Muscle layer of duodenum (tissue), 2 donors: Measurements from ENCODE around the gene PDE2A.
A peak's percentile ranks its signal among the peaks of the same experiment; 100 is the strongest.

ENCODE experiments used
- H3K27ac ChIP-seq: one replicate; pipeline ENCODE4 v1.7.0; 2013; ENCODE audit warnings: mild to moderate bottlenecking, low read length
- H3K27me3 ChIP-seq: one replicate; pipeline ENCODE4 v1.7.0; 2013; ENCODE audit warnings: low read depth, mild to moderate bottlenecking, control low read depth, low read length
- H3K36me3 ChIP-seq, 2 donors: one replicate each; pipeline ENCODE4 v1.7.0; 2013; ENCODE audit warnings: low read length in 2 of 2, control low read depth in 1 of 2, mild to moderate bottlenecking in 1 of 2; ENCODE audit not compliant: insufficient read depth in 2 of 2, control insufficient read depth in 1 of 2
- H3K4me1 ChIP-seq, 2 donors: one replicate each; pipeline ENCODE4 v1.7.0; 2013; ENCODE audit warnings: low read length in 2 of 2, mild to moderate bottlenecking in 2 of 2, control low read depth in 1 of 2, moderate library complexity in 1 of 2; ENCODE audit not compliant: insufficient read depth in 2 of 2, control insufficient read depth in 1 of 2
- H3K4me3 ChIP-seq, 2 donors: one replicate each; pipeline ENCODE4 v1.7.0; 2013; ENCODE audit warnings: low read length in 2 of 2, low read depth in 1 of 2, mild to moderate bottlenecking in 1 of 2
- H3K9me3 ChIP-seq, 2 donors: one replicate each; pipeline ENCODE4 v1.7.0; 2013; ENCODE audit warnings: low read length in 2 of 2, control low read depth in 1 of 2, mild to moderate bottlenecking in 1 of 2; ENCODE audit not compliant: control insufficient read depth in 1 of 2
- donor health status: healthy.

PDE2A gene

DNA sequence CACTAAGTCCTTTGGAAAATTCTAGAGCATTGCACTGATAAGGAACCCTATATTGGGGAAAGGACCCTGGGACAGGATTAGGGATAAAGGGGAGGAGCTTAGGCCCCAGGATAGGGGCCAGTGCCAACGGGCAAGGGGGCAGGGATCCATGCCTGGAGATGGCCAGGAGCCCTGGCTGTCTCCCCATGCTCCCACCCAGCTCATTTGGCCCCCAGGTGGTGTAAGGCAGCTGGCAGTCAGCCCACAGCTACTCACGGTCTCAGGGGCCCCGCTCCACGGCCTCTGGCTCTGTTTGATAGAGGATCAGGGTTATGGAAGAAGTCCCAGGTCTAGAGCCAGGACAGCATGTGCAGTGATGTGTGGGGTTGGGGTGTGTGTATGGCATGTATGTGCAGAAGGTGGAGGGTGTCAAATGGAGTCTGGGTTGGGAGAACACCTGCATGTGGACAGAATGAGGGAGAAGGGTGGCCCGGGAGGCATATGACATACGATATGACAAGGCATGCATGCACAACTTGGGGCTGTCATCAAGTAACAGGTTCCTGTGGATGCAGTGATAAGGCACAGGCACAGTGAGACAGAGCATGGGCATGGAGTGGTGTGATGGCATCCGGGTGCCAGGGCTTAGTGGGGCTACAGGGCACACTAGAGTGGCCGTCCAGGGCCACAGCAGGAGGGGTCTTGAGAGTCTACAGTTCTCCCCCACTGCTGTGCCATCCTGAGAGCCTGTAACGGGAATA lies 18.4 kb upstream of the PDE2A start:
- Histone ChIP-seq H3K4me1 (peaks cover 0 to 3% of the 10 kb centered on the region in 2 donors), H3K9me3 (no peaks in the 10 kb centered on the region), H3K27ac (no peak overlapping the region), H3K36me3 (peaks cover 69 to 88% of the 10 kb centered on the region in 2 donors), H3K4me3 (no peak overlapping the region), H3K27me3 (no peaks in the 10 kb centered on the region)

DNA sequence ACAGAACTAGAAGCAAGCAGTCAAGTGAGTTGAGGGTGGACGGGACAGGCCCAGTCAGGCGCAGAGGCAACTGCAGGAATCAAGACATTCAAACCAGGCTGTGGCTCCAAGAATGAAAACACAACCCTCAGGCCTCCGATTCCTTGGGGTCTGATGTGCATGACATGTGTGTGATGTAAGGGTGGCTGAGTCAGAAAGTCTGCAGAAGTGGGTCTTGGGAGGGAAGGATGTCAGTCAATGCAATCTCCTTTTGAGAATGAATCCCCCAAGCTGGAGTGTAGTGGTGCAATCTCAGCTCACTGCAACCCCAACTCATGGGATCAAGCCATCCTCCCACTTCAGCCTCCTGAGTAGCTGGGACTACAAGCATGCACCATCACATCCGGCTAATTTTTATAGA lies 15.9 kb upstream of the PDE2A start:
- Histone ChIP-seq H3K4me3 (no peak overlapping the region), H3K9me3 (no peaks in the 10 kb centered on the region), H3K36me3 (peaks cover 72 to 84% of the 10 kb centered on the region in 2 donors), H3K27ac (no peak overlapping the region), H3K27me3 (no peaks in the 10 kb centered on the region), H3K4me1 (peaks cover 3 to 6% of the 10 kb centered on the region in 2 donors)

DNA sequence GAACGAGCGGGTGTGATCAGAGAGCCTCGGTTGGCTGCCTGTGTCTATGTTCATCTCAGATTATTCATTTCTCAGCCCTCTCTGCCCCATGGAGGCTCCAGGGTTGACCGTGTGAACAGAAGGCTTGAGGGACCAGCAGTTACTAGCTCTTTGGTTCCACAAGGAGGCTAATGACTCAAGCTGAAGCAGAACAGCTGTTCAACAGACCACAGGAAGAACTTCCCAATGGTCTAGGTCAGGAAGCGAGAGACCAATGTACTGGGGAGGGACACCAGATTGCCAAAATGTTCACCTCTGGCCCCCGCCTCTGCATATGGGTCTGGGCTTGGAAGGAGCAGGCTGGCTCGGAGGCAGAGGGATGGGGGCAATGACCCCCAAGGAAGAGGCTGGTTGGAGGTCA lies 14.7 kb upstream of the PDE2A start:
- Histone ChIP-seq H3K4me3 (no peak overlapping the region), H3K4me1 (peaks cover 3 to 17% of the 10 kb centered on the region in 2 donors), H3K9me3 (no peaks in the 10 kb centered on the region), H3K27ac (no peak overlapping the region), H3K36me3 (peaks cover 60 to 74% of the 10 kb centered on the region in 2 donors), H3K27me3 (no peaks in the 10 kb centered on the region)

DNA sequence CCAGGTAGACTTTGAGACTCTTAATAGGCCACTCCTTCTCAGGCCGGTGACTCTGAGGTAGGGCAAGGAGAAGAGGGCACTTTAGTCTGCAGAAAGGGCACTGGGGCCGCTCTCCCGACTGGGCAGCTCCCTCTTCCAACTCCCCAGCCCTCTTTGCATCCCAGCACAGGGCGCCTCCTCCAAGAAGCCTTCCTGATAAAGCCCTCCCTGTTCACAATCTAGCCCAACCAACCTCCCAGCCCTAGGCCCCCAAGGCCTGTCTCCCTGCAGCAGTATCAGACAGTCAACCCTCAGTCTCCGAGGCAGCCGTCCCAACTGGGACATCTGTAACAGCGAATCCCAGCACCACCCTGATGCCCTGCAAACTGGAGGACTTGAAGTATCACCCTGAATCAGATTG lies 14.3 kb upstream of the PDE2A start:
- peaks cover 57 to 71% of the 10 kb centered on the region in 2 donors for H3K36me3 ChIP-seq
- no peaks in the 10 kb centered on the region for H3K27me3 ChIP-seq
- no peak overlapping the region for H3K4me3 ChIP-seq
- no peak overlapping the region for H3K27ac ChIP-seq
- peaks cover 3 to 17% of the 10 kb centered on the region in 2 donors for H3K4me1 ChIP-seq
- no peaks in the 10 kb centered on the region for H3K9me3 ChIP-seq

DNA sequence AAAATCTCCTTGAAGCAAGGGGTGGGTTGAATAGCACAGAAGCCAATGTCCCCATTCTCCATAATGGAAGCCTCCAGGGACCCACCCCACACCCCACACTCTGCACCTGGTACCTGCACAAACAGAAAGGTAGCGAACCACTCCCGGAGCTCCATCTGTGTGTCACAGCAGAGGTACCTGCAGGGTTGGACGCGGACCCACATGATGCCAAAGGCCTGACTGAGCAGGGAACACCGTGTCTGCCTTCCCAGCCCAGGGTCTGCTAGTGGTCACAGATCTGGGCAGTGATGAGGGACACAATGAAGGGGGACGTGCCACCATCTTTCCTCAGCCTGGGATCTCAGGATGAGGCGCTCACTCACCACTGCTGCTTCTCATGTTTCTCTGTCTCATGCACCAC lies 13.1 kb upstream of the PDE2A start:
- Histone ChIP-seq H3K36me3 (peaks cover 51 to 60% of the 10 kb centered on the region in 2 donors), H3K27me3 (no peaks in the 10 kb centered on the region), H3K4me3 (no peak overlapping the region), H3K4me1 (peaks cover 3 to 17% of the 10 kb centered on the region in 2 donors), H3K9me3 (no peaks in the 10 kb centered on the region), H3K27ac (no peak overlapping the region)

DNA sequence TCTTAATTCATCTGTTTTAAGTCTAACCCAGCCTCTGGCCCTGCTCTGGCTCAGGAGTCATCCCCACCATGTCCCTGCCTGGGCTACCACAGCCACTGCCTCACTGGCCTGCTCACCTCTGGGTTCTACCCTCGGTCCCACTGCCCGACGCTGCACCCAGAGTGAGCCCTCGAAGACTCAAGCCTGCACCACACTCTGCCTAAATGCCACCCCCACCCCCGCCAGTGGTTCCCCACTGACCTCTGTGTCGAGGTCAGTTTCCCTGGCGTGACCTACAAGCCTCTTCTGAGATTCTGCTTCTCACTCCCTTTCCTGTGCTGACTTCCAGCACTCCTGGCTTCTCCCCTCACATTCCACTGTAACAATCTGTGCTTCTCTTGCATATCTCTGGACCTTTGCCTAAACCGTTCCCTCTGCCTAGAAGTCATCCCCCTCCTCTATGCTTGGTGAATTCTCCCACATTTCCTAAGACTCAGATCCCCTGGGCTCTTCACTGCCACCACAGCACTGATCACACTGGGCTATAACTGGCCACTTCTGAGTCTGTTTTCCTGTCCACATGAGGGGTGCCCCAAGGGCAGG lies 12.5 kb upstream of the PDE2A start:
- Histone ChIP-seq H3K4me3 (no peak overlapping the region), H3K36me3 (peaks cover 45 to 54% of the 10 kb centered on the region in 2 donors), H3K27ac (peak overlapping the region; percentile 5), H3K9me3 (no peaks in the 10 kb centered on the region), H3K4me1 (peaks cover 3 to 17% of the 10 kb centered on the region in 2 donors), H3K27me3 (no peaks in the 10 kb centered on the region)

DNA sequence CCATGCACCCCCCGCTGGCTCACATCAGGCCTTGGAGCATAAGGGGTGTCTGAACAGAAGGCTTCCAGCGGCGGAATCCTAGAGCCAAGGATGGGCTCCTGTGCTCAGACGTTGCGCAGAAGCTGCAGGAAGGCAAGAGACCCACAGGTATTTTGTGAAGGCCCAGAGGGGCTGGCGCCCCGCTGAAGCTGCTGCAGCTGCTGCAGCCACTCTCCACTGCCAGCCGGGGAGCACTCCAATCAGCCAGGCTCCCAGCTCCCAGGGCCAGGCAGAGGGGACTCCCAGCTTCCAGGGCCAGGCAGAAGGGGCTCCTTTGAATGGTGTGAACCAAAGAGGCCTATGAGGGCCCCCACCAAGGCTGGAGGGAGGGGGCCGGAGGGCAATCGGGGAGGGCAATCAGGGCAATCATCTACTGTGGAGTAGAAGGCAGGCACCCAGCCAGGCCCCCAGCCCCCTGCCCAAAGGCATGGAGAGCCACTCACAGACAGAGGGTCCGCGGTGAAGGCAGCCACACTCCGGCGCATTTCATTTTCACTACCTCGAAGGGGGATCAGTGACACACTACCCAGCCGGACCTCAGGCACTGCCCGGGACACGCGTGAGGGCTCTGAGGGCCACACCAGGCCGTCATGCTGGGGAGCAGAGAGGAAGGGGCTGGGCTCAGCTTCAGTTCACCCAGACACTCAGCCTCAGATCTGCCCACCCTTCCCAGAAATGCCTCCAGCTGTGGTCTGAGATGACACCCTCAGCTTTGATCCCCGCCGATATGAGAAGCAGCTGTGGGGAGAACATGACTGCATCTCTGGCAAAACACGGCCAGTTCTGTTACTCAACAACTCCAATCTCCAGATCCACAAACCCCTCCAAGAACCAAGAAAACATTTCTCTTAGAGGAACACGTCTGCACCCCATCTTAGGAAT lies 11.6 kb upstream of the PDE2A start:
- Histone ChIP-seq H3K36me3 (peaks cover 37 to 45% of the 10 kb centered on the region in 2 donors), H3K27ac (no peak overlapping the region), H3K27me3 (no peaks in the 10 kb centered on the region), H3K4me1 (peaks cover 3 to 26% of the 10 kb centered on the region in 2 donors), H3K9me3 (no peaks in the 10 kb centered on the region), H3K4me3 (no peak overlapping the region)

DNA sequence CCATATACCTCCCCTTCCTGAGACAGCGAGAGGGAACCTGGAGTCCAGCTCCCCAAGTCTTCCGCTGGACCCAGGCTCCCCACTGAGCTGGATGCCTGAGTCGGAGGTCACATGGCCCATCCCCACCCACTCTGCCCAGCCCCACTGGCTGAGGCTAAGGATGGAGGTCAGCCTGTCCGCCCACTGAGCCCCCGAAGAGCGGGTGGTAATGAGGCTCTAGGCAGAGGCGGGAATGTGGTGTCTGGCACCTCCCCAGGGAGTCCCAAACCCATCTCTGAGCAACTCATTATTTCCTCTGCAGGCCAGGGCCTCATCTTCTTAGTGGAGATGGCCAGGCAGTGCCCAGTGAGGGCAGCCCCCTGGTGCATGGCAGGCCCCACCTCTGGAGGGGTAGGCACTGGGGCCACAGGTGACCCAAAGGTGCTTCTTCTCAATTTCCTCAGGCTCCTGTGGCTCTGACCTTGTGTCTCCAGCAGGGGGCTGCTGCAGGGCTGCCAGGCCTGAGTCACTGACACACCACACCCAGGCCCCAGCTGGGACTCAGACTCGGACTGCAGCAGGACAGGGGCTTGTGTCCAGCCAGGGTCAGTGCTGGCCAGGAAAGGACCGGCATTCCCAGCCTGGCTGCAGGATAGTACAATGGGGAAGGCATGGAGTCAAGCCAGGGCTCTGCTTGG lies 10.2 kb upstream of the PDE2A start:
- no peaks in the 10 kb centered on the region for H3K9me3 ChIP-seq
- peaks cover 9% of the 10 kb centered on the region for H3K27me3 ChIP-seq
- peaks cover 0 to 26% of the 10 kb centered on the region in 2 donors for H3K4me1 ChIP-seq
- H3K4me3 ChIP-seq = no peak overlapping the region
- H3K36me3 ChIP-seq = peaks cover 27 to 34% of the 10 kb centered on the region in 2 donors
- no peak overlapping the region for H3K27ac ChIP-seq

DNA sequence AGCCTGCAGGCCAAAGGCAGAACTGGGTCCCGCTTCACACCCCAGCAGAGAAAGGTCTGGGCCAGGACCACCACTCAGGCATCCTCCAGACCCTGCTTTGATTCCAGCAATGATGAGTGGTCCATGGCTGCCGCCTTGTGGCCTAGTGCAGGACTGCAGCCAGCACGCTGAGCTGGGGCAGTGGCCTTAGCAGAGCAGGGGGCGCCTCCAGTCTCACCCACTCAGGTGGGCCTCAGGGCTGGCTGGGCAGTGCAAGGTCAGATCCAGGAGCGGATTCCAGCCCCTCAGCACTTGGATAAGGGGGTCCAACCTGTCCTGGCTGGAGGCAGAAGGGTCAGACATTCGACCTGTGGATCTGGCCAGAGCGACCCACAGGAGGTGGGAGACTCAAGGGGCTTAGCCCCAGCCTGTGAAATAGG lies 9.6 kb upstream of the PDE2A start:
- Histone ChIP-seq H3K4me1 (peaks cover 0 to 26% of the 10 kb centered on the region in 2 donors), H3K4me3 (no peak overlapping the region), H3K27ac (no peak overlapping the region), H3K36me3 (peaks cover 22 to 34% of the 10 kb centered on the region in 2 donors), H3K27me3 (peaks cover 9% of the 10 kb centered on the region), H3K9me3 (no peaks in the 10 kb centered on the region)

DNA sequence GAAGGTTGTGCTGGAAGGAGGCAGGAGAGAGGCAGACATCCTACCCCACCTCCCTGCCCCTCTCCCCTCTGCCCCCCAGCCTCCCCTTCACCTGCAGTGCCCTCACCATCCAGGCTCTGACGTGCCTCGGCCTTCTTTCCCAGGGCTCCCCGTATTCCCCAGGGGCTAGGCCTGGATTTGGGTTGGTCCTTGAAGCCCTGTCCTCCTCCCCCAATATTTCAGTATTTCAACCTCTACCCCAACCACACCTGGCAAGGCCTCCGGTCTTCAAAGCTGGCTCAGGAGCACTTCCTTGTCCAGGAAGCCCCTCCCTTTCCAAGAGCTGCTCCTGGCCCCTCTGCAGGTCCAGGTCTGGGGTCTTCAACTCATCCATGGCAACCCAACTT lies 8.6 kb upstream of the PDE2A start:
- Histone ChIP-seq H3K4me1 (peaks cover 0 to 26% of the 10 kb centered on the region in 2 donors), H3K27me3 (peaks cover 9% of the 10 kb centered on the region), H3K9me3 (no peaks in the 10 kb centered on the region), H3K4me3 (no peak overlapping the region), H3K27ac (no peak overlapping the region), H3K36me3 (peaks cover 19 to 25% of the 10 kb centered on the region in 2 donors)
